Suprapubic skin (tissue), 4 donors: Measurements from ENCODE around the gene DPP10. TPM values are rescaled to one million over a fixed set of nuclear protein-coding genes. Genes with fewer than 3 reads are reported as not detected.

Source experiments
- DNase-seq, 2 donors: peaks; one replicate each; pipeline ENCODE4 v3.0.0-alpha.2; 2019; ENCODE audit warnings: low spot score in 2 of 2
- H3K27ac ChIP-seq: fragments of 200-600 bp; sonication (generic); one replicate; pipeline ENCODE4 v1.5.1; 2019
- H3K27me3 ChIP-seq: fragments of 200-600 bp; sonication (generic); one replicate; pipeline ENCODE4 v1.5.1; 2019
- H3K36me3 ChIP-seq: fragments of 200-600 bp; sonication (generic); one replicate; pipeline ENCODE4 v1.5.1; 2019
- H3K4me1 ChIP-seq: fragments of 200-600 bp; sonication (generic); one replicate; pipeline ENCODE4 v1.5.1; 2019
- H3K4me3 ChIP-seq: fragments of 200-600 bp; sonication (generic); one replicate; pipeline ENCODE4 v1.5.1; 2019; ENCODE audit warnings: mild to moderate bottlenecking
- H3K9me3 ChIP-seq: fragments of 200-600 bp; sonication (generic); one replicate; pipeline ENCODE4 v1.5.1; 2019
- EP300 ChIP-seq: sonication (generic); formaldehyde crosslinking; IDR thresholded peaks from one replicate; pipeline ENCODE4 v1.6.1; 2017; ENCODE audit warnings: antibody characterized with exemption
- POLR2A ChIP-seq, 2 donors: fragments of 450-650 bp; IDR thresholded peaks; one replicate each; pipeline ENCODE4 v1.6.1; 2017; ENCODE audit warnings: antibody characterized with exemption in 2 of 2, mild to moderate bottlenecking in 2 of 2, moderate library complexity in 2 of 2
- POLR2AphosphoS5 ChIP-seq, 3 donors: sonication (generic); formaldehyde crosslinking; IDR thresholded peaks; one replicate each; pipeline ENCODE4 v1.6.1; 2017; ENCODE audit warnings: antibody characterized with exemption in 3 of 3
- WGBS: methylation state at CpG from one replicate; pipeline ENCODE4 v1.1.5; 2018; 5-methylcytosine and 5-hydroxymethylcytosine counted together
- total RNA-seq, 4 donors: library from RNA; depleted of rRNA; stranded (reverse); fragments of >200 nt; gene quantifications; one replicate each; pipeline ENCODE4 v1.1.0, GENCODE V29; 2016
- TF ChIP-seq, protein P1 (sequence below), 2 donors: fragments of 200-600 bp in 1 of 2; fragments of 450-650 bp in 1 of 2; sonication (generic) in 1 of 2; IDR thresholded peaks; one replicate each; pipeline ENCODE4 v1.5.1; 2016 to 2019; ENCODE audit warnings: antibody characterized with exemption in 2 of 2, mild to moderate bottlenecking in 1 of 2, moderate library complexity in 1 of 2

Gene DPP10
- total RNA-seq, 4 donors from 2014 or later = 0.68 to 1.4 TPM; not detected in 2

GRCh38 chr2:114456566-114456965 is 14.1 kb downstream of the DPP10 start:
- TF ChIP-seq EP300 = no peak
- TF ChIP-seq, protein P1, sequence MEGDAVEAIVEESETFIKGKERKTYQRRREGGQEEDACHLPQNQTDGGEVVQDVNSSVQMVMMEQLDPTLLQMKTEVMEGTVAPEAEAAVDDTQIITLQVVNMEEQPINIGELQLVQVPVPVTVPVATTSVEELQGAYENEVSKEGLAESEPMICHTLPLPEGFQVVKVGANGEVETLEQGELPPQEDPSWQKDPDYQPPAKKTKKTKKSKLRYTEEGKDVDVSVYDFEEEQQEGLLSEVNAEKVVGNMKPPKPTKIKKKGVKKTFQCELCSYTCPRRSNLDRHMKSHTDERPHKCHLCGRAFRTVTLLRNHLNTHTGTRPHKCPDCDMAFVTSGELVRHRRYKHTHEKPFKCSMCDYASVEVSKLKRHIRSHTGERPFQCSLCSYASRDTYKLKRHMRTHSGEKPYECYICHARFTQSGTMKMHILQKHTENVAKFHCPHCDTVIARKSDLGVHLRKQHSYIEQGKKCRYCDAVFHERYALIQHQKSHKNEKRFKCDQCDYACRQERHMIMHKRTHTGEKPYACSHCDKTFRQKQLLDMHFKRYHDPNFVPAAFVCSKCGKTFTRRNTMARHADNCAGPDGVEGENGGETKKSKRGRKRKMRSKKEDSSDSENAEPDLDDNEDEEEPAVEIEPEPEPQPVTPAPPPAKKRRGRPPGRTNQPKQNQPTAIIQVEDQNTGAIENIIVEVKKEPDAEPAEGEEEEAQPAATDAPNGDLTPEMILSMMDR (IDR thresholded peaks at IDR 0.05) = no peak
- TF ChIP-seq POLR2A (IDR thresholded peaks at IDR 0.05) = no peak
- TF ChIP-seq POLR2AphosphoS5 (IDR thresholded peaks at IDR 0.05) = no peak
- H3K27ac ChIP-seq = no peak overlapping the region
- no peaks in the 10 kb centered on the region for H3K36me3 ChIP-seq
- no peaks in the 10 kb centered on the region for H3K9me3 ChIP-seq
- no peak overlapping the region for H3K4me3 ChIP-seq
- no peak for DNase-seq
- no peaks in the 10 kb centered on the region for H3K4me1 ChIP-seq
- H3K27me3 ChIP-seq = no peaks in the 10 kb centered on the region
- 61% methylated on average over 1 of the region's 1 CpG for WGBS

DNA sequence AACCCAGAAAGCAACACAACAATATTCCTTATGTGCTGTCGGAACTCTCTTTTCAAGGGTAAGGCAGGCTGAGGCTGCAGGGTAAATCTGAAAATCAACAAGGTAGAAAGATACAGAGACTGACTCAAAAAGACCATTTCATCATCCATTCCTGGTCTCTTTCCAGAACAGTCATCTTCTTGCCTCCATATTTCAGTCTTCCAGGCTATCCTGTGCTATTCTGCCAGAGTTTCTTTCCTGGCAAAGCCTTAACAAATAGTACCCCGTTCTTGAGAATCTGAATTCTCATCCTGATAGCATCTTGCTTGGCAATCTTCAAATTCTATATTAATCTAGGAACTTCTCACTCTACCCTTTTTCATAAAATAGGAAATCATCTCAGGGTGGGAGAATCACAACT is 15.5 kb downstream of the DPP10 start:
- Histone ChIP-seq H3K27me3 (no peaks in the 10 kb centered on the region), H3K27ac (no peak overlapping the region), H3K4me3 (no peak overlapping the region), H3K36me3 (no peaks in the 10 kb centered on the region), H3K9me3 (no peaks in the 10 kb centered on the region), H3K4me1 (no peaks in the 10 kb centered on the region)
- TF ChIP-seq POLR2A (IDR thresholded peaks at IDR 0.05) = no peak
- no peak for TF ChIP-seq POLR2AphosphoS5 (IDR thresholded peaks at IDR 0.05)
- WGBS = 88% methylated on average over 2 of the region's 2 CpGs
- no peak for DNase-seq

DNA sequence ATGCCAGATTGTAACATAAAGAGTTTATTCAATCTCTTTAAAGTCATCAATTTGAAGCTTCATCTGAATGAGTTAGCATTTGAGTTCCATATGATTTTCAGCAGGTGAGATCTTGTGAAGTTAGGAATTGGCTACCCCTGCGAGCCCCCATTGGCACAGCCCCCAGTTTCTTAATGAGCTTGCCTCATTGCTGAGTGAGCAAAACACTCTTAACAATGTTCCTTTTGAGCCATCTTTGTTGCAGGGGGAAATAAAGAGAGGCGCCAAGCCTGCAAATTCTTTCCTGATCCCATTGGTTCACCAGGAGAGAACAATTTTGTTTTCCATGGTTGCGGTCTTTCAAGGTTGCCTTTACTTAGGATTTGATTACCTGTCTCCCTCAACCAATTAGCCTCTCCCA is 18.7 kb downstream of the DPP10 start:
- no peaks in the 10 kb centered on the region for H3K36me3 ChIP-seq
- DNase-seq = no peak
- no peaks in the 10 kb centered on the region for H3K4me1 ChIP-seq
- H3K9me3 ChIP-seq = no peaks in the 10 kb centered on the region
- H3K27ac ChIP-seq = no peak overlapping the region
- no peak overlapping the region for H3K4me3 ChIP-seq
- no peaks in the 10 kb centered on the region for H3K27me3 ChIP-seq
- WGBS = 75% methylated on average over 3 of the region's 3 CpGs
- TF ChIP-seq EP300 (no peak), POLR2AphosphoS5 (IDR thresholded peaks at IDR 0.05) (no peak), POLR2A (IDR thresholded peaks at IDR 0.05) (no peak)
- TF ChIP-seq, protein P1 (IDR thresholded peaks at IDR 0.05) = no peak

GRCh38 chr2:114464961-114465706 is 22.7 kb downstream of the DPP10 start:
- Histone ChIP-seq H3K27me3 (no peaks in the 10 kb centered on the region), H3K4me1 (no peaks in the 10 kb centered on the region), H3K4me3 (no peak overlapping the region), H3K36me3 (no peaks in the 10 kb centered on the region), H3K9me3 (no peaks in the 10 kb centered on the region), H3K27ac (no peak overlapping the region)
- 90% methylated on average over 10 of the region's 10 CpGs for WGBS
- no peak for DNase-seq
- no peak for TF ChIP-seq EP300
- TF ChIP-seq, protein P1 (IDR thresholded peaks at IDR 0.05) = no peak
- TF ChIP-seq POLR2A (IDR thresholded peaks at IDR 0.05) = no peak
- no peak for TF ChIP-seq POLR2AphosphoS5 (IDR thresholded peaks at IDR 0.05)

- no peaks in the 10 kb centered on the region for H3K9me3 ChIP-seq
- TF ChIP-seq POLR2A (IDR thresholded peaks at IDR 0.05) = no peak
- TF ChIP-seq POLR2AphosphoS5 (IDR thresholded peaks at IDR 0.05) = no peak
- TF ChIP-seq, protein P1 (IDR thresholded peaks at IDR 0.05) = no peak
- TF ChIP-seq EP300 = no peak
- 75% methylated on average over 4 of the region's 4 CpGs for WGBS
- no peak overlapping the region for H3K27ac ChIP-seq
- H3K27me3 ChIP-seq = no peaks in the 10 kb centered on the region
- no peaks in the 10 kb centered on the region for H3K36me3 ChIP-seq
- no peaks in the 10 kb centered on the region for H3K4me1 ChIP-seq
- no peak for DNase-seq
- H3K4me3 ChIP-seq = no peak overlapping the region
Observed at GRCh38 chr2:114468343-114468742, 25.9 kb downstream of the DPP10 start.
